OCI-LY7 (cell line): ENCODE data around the gene HSPA1L.

Experiments
- EZH2phosphoT487 ChIP-seq: fragments of 200-600 bp; sonication (generic); IDR thresholded peaks from 2 replicates; pipeline ENCODE4 v1.6.1; 2018; ENCODE audit warnings: low read depth, borderline replicate concordance, mild to moderate bottlenecking, mixed run types, antibody characterized with exemption, low read length, moderate library complexity, mixed read lengths
- TF ChIP-seq, protein P1 (sequence below): fragments of 200-600 bp; sonication (generic); conservative IDR thresholded peaks from 2 replicates; pipeline ENCODE4 v1.5.1; 2014; ENCODE audit warnings: mild to moderate bottlenecking, antibody characterized with exemption, low read length, moderate library complexity, mixed read lengths

GRCh38 chr6:31769684-31770371 lies 45.3 kb downstream of the HSPA1L start:
- TF ChIP-seq, protein P1, sequence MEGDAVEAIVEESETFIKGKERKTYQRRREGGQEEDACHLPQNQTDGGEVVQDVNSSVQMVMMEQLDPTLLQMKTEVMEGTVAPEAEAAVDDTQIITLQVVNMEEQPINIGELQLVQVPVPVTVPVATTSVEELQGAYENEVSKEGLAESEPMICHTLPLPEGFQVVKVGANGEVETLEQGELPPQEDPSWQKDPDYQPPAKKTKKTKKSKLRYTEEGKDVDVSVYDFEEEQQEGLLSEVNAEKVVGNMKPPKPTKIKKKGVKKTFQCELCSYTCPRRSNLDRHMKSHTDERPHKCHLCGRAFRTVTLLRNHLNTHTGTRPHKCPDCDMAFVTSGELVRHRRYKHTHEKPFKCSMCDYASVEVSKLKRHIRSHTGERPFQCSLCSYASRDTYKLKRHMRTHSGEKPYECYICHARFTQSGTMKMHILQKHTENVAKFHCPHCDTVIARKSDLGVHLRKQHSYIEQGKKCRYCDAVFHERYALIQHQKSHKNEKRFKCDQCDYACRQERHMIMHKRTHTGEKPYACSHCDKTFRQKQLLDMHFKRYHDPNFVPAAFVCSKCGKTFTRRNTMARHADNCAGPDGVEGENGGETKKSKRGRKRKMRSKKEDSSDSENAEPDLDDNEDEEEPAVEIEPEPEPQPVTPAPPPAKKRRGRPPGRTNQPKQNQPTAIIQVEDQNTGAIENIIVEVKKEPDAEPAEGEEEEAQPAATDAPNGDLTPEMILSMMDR = peak; percentile 93
- no peak for TF ChIP-seq EZH2phosphoT487
